ENCODE data around the gene SIVA1. TPM values are rescaled to one million over a fixed set of nuclear protein-coding genes. Genes with fewer than 3 reads are reported as not detected.
A peak's percentile ranks its signal among the peaks of the same experiment; 100 is the strongest.

The SIVA1 gene
- total RNA-seq, 4 donors from 2014 or later = 189 to 397 (median 203) TPM

DNA sequence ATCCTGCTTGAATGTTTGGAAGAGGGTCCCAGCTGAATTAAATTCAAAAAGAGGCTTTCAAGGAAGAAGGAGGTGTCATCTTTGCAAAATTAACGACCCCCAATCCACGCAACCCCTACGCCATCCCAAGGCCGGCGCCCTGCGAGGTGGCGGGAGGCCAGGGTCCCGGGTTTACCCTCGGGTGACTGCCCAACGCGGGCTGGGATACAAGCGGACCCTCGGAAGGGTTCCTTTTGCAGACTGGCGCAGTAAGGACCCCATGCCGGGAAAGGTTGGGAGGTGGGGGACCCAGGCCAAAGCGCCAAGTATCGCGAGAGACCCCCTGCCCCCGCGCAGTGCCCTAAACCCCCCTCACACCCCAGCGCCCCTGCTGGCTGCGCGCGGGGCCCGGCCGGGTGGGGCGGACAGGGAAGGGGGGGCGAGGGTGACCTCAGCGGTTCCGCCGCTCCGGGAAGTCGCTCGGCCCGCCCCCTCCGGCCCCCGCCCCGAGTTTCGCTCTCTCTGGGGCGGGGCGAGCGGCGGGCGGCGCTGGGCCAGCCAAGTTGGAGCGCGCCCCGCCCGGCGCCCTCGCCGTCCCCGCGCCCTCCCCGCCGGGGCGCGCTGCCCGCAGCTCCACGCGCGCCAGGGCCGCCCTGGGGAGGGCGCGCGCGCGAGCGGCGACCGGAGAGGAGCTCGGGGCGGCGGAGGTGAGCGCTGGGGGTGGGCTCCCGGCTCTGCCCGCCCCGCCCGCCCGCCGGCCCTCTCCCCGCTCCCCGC is 47.2 kb downstream of the SIVA1 start:
- in situ Hi-C loops (cut with MboI; ENCODE audit: low pct_ligation_motif_present in 1 of 4, low pct_unique_long_range_greater_than_20kb in 1 of 4, low sequenced_read_pairs in 3 of 4) (no loop called here), intact Hi-C loops (cut with DNase I; ENCODE audit: low total_unique reads) (no loop called here)
- peak overlapping the region; percentile 90 to 94 (median 91) for H3K27ac ChIP-seq
- H3K4me3 ChIP-seq = peak overlapping the region; percentile 41 to 64 (median 58)
- TF ChIP-seq POLR2AphosphoS5 (IDR thresholded peaks at IDR 0.05) = peak; percentile 46 to 74 (median 61)
- TF ChIP-seq, protein P1, sequence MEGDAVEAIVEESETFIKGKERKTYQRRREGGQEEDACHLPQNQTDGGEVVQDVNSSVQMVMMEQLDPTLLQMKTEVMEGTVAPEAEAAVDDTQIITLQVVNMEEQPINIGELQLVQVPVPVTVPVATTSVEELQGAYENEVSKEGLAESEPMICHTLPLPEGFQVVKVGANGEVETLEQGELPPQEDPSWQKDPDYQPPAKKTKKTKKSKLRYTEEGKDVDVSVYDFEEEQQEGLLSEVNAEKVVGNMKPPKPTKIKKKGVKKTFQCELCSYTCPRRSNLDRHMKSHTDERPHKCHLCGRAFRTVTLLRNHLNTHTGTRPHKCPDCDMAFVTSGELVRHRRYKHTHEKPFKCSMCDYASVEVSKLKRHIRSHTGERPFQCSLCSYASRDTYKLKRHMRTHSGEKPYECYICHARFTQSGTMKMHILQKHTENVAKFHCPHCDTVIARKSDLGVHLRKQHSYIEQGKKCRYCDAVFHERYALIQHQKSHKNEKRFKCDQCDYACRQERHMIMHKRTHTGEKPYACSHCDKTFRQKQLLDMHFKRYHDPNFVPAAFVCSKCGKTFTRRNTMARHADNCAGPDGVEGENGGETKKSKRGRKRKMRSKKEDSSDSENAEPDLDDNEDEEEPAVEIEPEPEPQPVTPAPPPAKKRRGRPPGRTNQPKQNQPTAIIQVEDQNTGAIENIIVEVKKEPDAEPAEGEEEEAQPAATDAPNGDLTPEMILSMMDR (IDR thresholded peaks at IDR 0.05) = peak; percentile 45 to 74 (median 54)
- peak; percentile 31 for TF ChIP-seq POLR2A (IDR thresholded peaks at IDR 0.05)
- TF ChIP-seq EP300 (IDR thresholded peaks at IDR 0.05; ENCODE audit: low read depth) = no peak
- 6% methylated on average over 15 of the region's 83 CpGs; no CpG with 5 or more reads in 1 of the 2 donors for WGBS, 2 donors (ENCODE audit: low coverage in 1 of 2)
- H3K4me1 ChIP-seq = peaks cover 16 to 45% (median 31%) of the 10 kb centered on the region in 4 donors
- no peaks in the 10 kb centered on the region for H3K36me3 ChIP-seq
- H3K27me3 ChIP-seq = no peaks in the 10 kb centered on the region
- peak; percentile 92 for DNase-seq
- H3K9me3 ChIP-seq = no peaks in the 10 kb centered on the region

- in situ Hi-C loops (cut with MboI; ENCODE audit: low pct_ligation_motif_present in 1 of 4, low pct_unique_long_range_greater_than_20kb in 1 of 4, low sequenced_read_pairs in 3 of 4) = no loop called here
- intact Hi-C loops (cut with DNase I; ENCODE audit: low total_unique reads) = no loop called here
- peaks cover 15 to 43% (median 29%) of the 10 kb centered on the region in 4 donors for H3K4me1 ChIP-seq
- no peaks in the 10 kb centered on the region for H3K36me3 ChIP-seq
- H3K9me3 ChIP-seq = no peaks in the 10 kb centered on the region
- peak; percentile 91 for DNase-seq
- TF ChIP-seq POLR2A (IDR thresholded peaks at IDR 0.05) = peak; percentile 62
- no peak for TF ChIP-seq EP300 (IDR thresholded peaks at IDR 0.05; ENCODE audit: low read depth)
- peak; percentile 56 to 75 (median 70) for TF ChIP-seq POLR2AphosphoS5 (IDR thresholded peaks at IDR 0.05)
- TF ChIP-seq, protein P1 (IDR thresholded peaks at IDR 0.05) = peak in 1 of 5 experiments; percentile 23
- H3K27ac ChIP-seq = peak within 1 kb of the TSS; percentile 90 to 94 (median 91)
- peak within 1 kb of the TSS; percentile 58 to 76 (median 62) for H3K4me3 ChIP-seq
- 2% methylated on average over 73 of the region's 105 CpGs; no CpG with 5 or more reads in 1 of the 2 donors for WGBS, 2 donors (ENCODE audit: low coverage in 1 of 2)
- no peaks in the 10 kb centered on the region for H3K27me3 ChIP-seq
These were observed 48.0 kb downstream of the SIVA1 start, which contains the start of gene ZBTB42 for GRCh38 chr14:104800771-104801519. Gene ZBTB42 (plus strand): TSS chr14:104801101. CDS start chr14:104801198, 97 bp downstream.

DNA sequence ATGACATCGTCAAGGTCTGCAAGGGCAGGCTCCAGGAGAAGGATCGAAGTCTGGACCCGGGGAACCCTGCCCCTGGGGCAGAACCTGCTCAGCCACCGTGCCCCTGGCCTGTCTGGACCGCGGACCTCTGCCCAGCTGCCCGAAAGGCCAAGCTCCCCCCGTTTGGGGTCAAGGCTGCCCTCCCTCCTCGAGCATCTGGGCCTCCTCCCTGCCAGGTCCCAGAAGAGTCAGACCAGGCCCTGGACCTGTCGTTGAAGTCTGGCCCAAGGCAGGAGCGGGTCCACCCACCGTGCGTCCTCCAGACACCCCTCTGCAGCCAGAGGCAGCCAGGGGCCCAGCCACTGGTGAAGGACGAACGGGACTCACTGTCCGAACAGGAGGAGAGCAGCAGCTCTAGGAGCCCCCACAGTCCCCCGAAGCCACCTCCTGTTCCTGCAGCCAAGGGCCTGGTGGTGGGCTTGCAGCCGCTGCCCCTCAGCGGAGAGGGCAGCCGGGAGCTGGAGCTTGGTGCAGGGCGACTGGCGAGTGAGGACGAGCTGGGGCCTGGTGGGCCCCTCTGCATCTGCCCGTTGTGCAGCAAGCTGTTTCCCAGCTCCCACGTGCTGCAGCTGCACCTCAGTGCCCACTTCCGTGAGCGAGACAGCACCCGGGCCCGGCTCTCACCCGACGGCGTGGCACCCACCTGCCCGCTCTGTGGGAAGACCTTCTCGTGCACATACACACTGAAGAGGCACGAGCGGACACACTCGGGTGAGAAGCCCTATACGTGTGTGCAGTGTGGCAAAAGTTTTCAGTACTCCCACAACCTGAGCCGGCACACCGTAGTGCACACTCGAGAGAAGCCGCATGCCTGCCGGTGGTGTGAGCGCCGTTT is 48.8 kb downstream of the SIVA1 start:
- DNase-seq = no peak
- TF ChIP-seq, protein P1 (IDR thresholded peaks at IDR 0.05) = no peak
- TF ChIP-seq POLR2AphosphoS5 (IDR thresholded peaks at IDR 0.05) (no peak), EP300 (IDR thresholded peaks at IDR 0.05; ENCODE audit: low read depth) (no peak), POLR2A (IDR thresholded peaks at IDR 0.05) (no peak)
- H3K4me3 ChIP-seq = peak overlapping the region; percentile 58 to 76 (median 62)
- intact Hi-C loops (cut with DNase I; ENCODE audit: low total_unique reads) = no loop called here
- 77% methylated on average over 39 of the region's 45 CpGs; no CpG with 5 or more reads in 1 of the 2 donors for WGBS, 2 donors (ENCODE audit: low coverage in 1 of 2)
- peak overlapping the region; percentile 90 to 94 (median 91) for H3K27ac ChIP-seq
- H3K36me3 ChIP-seq = no peaks in the 10 kb centered on the region
- H3K9me3 ChIP-seq = no peaks in the 10 kb centered on the region
- no peaks in the 10 kb centered on the region for H3K27me3 ChIP-seq
- in situ Hi-C loops (cut with MboI; ENCODE audit: low pct_ligation_motif_present in 1 of 4, low pct_unique_long_range_greater_than_20kb in 1 of 4, low sequenced_read_pairs in 3 of 4) = no loop called here
- peaks cover 9 to 38% (median 23%) of the 10 kb centered on the region in 4 donors for H3K4me1 ChIP-seq

Measured in transverse colon (tissue), 4 donors.